ENCODE measurements around the gene AP3S2.

Gene AP3S2

DNA sequence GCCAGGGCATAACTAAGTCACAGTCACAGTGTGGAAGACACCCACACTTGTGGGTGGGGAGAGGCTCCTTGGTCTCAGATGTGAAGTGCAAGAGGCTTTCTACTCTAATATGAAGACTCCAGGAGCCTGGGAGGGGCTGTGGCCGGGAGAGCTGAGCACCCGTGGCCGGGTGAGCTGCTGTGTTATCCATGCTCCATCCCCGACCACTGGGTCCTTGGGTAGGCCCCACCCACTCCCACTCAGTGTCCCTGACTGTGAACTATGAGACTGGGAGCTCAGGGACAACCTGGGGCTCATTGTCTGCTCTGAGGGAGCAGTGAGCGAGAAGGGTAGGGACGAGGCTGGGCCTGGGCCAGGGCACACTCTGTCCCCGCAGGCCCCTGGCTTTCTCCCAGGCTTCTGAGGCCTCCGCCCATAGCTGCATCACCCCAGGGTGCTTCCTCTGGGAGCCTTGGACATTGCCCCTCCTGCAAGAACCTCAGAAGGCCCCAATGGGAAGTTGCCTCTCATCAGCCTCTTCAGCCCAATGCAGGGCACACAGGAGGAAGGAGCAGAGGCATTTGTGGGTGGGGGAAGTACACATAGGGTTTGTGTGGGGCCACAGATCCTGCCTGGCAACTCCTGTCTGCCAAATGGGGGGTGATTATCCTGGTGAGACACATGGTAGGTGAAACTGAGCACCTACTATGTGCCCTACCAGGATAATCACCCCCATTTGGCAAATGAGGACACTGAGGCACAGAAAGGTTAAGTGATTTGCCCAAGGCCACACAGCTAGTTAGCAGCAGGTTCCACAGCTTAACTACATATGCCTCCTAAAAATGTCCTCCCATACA is 81.6 kb downstream of the AP3S2 start:
- Histone ChIP-seq H3K9me3 (ENCODE audit: control insufficient read depth, insufficient read depth, low read length) (no peaks in the 10 kb centered on the region; the same call in 1 of the 2 replicates), H3K9ac (ENCODE audit: low read depth, low read length) (no peak overlapping the region), H3K27me3 (ENCODE audit: control insufficient read depth, insufficient read depth, low read length) (peaks cover 39% of the 10 kb centered on the region), H3K27ac (ENCODE audit: low read depth, low read length) (no peak overlapping the region), H3K4me1 (ENCODE audit: control insufficient read depth, insufficient read depth, low read length) (no peaks in the 10 kb centered on the region), H3K36me3 (ENCODE audit: control insufficient read depth, insufficient read depth, low read length) (no peaks in the 10 kb centered on the region), H3K4me3 (ENCODE audit: low read depth, low read length) (no peak overlapping the region)

DNA sequence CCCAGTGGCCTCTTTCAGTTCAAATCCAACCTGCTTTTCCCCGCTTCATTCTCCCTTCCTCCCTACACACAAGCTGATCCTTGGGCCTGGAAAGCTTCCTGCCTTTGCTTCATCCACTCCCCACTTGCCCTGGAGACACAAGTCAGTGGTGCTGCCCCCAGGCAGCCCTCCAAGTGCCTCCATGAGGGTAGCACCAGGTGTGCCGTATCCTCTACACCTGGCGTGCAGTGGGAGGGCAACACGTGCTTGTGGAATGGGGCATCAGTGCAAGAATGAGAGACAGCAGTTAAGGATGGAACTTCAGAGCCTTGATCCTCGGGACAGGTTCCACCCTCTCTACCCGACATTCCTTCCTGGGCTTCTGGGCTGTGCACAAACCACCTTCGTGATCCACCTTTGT is 83.0 kb downstream of the AP3S2 start:
- H3K4me1 ChIP-seq (ENCODE audit: control insufficient read depth, insufficient read depth, low read length): no peaks in the 10 kb centered on the region

DNA sequence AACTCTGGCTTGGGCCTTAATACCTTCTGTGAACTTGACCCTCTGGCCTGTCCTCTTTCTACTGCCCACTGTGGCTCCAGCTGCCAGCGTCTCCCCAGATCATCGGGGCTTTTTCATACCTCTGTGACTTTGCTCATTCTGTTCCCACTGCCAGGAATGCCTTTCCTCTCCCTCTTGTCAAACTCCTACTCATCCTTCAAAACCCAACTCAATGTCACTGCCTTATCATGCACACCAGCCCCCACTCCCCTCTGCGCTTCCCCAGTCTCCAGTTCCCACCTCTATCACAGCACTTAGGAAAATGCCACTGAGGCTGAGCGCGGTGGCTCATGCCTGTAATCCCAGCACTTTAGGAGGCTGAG is 84.0 kb downstream of the AP3S2 start:
- Histone ChIP-seq H3K36me3 (ENCODE audit: control insufficient read depth, insufficient read depth, low read length) (no peaks in the 10 kb centered on the region), H3K9me3 (ENCODE audit: control insufficient read depth, insufficient read depth, low read length) (no peaks in the 10 kb centered on the region), H3K27ac (ENCODE audit: low read depth, low read length) (no peak overlapping the region), H3K9ac (ENCODE audit: low read depth, low read length) (no peak overlapping the region), H3K27me3 (ENCODE audit: control insufficient read depth, insufficient read depth, low read length) (peaks cover 16% of the 10 kb centered on the region), H3K4me3 (ENCODE audit: low read depth, low read length) (no peak overlapping the region), H3K4me1 (ENCODE audit: control insufficient read depth, insufficient read depth, low read length) (no peaks in the 10 kb centered on the region)

More for the DNA sequence above, 83.0 kb downstream of the AP3S2 start:
- no peaks in the 10 kb centered on the region; the same call in 1 of the 2 replicates for H3K9me3 ChIP-seq (ENCODE audit: control insufficient read depth, insufficient read depth, low read length)
- H3K27me3 ChIP-seq (ENCODE audit: control insufficient read depth, insufficient read depth, low read length): peaks cover 27% of the 10 kb centered on the region
- H3K36me3 ChIP-seq (ENCODE audit: control insufficient read depth, insufficient read depth, low read length): no peaks in the 10 kb centered on the region
- no peak overlapping the region for H3K9ac ChIP-seq (ENCODE audit: low read depth, low read length)
- H3K27ac ChIP-seq (ENCODE audit: low read depth, low read length): no peak overlapping the region
- H3K4me3 ChIP-seq (ENCODE audit: low read depth, low read length): no peak overlapping the region

DNA sequence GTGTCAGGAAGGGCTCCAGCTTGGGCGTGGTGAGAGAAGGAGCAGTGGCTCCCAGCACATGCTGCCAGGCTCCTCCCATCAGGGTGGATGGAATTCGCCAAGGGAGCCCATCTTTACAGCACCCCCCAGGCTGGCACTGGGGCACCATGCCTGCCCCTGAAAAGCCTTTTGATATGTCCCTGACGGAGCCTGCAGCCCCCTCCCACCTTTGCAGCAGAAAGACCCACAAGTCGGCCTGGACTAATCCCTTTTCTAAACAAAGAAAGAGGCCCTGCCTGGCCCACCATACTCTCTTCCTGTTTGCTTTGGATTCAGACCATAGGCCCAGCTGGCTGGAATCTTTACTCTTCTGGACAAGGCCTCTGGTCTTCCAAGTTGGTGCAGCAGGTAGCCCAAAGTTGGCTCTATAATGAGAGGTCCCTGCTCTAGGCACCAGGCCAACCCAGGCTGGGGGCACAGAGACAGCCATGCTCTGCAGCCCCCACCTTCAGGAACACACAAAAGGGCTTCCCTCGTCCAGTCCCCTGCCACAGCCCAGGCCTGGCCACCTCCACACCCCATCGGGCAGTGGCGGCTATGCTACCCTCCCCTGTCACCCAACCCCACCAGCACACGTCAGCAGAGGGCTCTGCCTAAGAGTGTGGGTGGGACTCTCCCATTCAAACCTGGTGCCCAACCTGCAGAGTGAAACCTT is 84.6 kb downstream of the AP3S2 start:
- Histone ChIP-seq H3K27ac (ENCODE audit: low read depth, low read length) (no peak overlapping the region), H3K9me3 (ENCODE audit: control insufficient read depth, insufficient read depth, low read length) (no peaks in the 10 kb centered on the region), H3K4me1 (ENCODE audit: control insufficient read depth, insufficient read depth, low read length) (no peaks in the 10 kb centered on the region), H3K4me3 (ENCODE audit: low read depth, low read length) (no peak overlapping the region), H3K27me3 (ENCODE audit: control insufficient read depth, insufficient read depth, low read length) (peaks cover 12% of the 10 kb centered on the region), H3K9ac (ENCODE audit: low read depth, low read length) (no peak overlapping the region), H3K36me3 (ENCODE audit: control insufficient read depth, insufficient read depth, low read length) (no peaks in the 10 kb centered on the region)

DNA sequence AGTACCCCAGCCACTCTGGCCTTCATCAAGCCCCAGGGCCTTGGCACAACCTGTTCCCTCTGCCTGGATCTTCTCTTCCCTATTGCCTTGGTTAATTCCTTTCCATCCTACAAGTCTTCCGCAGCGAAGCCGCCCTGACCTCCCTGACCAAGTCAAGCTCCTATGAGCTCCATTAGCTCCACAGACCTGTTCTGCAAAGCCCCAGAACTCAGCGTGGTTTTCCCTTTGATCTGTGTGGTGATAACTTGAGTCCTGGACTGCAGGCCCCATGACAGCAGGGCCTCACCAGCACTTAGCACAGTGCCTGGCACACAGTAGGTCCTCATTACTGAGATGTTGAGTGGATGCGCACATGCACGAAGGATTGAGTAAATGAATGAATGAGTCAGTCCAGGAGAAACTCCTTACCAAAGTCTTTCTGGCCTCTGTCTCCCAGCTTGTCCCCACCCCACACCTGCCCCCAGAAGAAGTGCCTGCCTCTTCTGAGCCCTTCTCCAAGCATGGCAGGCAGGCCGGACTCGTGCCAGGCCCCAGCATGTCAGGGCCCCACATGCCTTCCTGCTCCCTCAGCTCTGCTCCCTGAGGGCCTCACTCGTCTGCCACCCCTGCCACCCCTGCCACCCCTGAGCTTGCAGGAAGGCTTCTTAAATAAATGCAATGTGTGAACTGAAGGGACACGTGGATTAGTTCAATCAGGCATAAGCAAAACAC is 85.5 kb downstream of the AP3S2 start:
- Histone ChIP-seq H3K27ac (ENCODE audit: low read depth, low read length) (no peak overlapping the region), H3K36me3 (ENCODE audit: control insufficient read depth, insufficient read depth, low read length) (no peaks in the 10 kb centered on the region), H3K4me3 (ENCODE audit: low read depth, low read length) (no peak overlapping the region), H3K9ac (ENCODE audit: low read depth, low read length) (no peak overlapping the region), H3K27me3 (ENCODE audit: control insufficient read depth, insufficient read depth, low read length) (peaks cover 3% of the 10 kb centered on the region; the same call in 1 of the 2 replicates), H3K4me1 (ENCODE audit: control insufficient read depth, insufficient read depth, low read length) (no peaks in the 10 kb centered on the region), H3K9me3 (ENCODE audit: control insufficient read depth, insufficient read depth, low read length) (no peaks in the 10 kb centered on the region)

DNA sequence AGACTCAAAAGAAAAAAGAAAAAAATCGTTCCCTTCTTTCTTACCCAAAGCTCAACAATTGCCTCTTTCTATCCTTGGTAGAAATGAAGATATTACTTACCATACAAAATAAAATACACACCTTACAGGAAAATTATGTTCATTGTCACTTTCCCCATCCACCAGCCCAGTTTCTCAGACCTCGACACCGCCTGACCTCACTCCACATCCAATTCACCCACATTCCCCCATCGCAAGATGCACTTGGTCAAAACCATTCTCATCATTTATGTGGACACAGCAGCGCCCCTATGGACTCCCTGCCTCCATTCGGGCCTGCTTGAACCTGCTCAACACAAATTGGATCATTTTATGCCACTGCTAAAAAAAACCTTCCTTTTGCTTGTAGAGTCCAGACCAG is 86.1 kb downstream of the AP3S2 start:
- no peaks in the 10 kb centered on the region for H3K9me3 ChIP-seq (ENCODE audit: control insufficient read depth, insufficient read depth, low read length)
- H3K9ac ChIP-seq (ENCODE audit: low read depth, low read length): no peak overlapping the region
- no peak overlapping the region for H3K4me3 ChIP-seq (ENCODE audit: low read depth, low read length)
- no peaks in the 10 kb centered on the region for H3K27me3 ChIP-seq (ENCODE audit: control insufficient read depth, insufficient read depth, low read length)
- no peaks in the 10 kb centered on the region for H3K36me3 ChIP-seq (ENCODE audit: control insufficient read depth, insufficient read depth, low read length)
- H3K27ac ChIP-seq (ENCODE audit: low read depth, low read length): no peak overlapping the region
- H3K4me1 ChIP-seq (ENCODE audit: control insufficient read depth, insufficient read depth, low read length): no peaks in the 10 kb centered on the region

DNA sequence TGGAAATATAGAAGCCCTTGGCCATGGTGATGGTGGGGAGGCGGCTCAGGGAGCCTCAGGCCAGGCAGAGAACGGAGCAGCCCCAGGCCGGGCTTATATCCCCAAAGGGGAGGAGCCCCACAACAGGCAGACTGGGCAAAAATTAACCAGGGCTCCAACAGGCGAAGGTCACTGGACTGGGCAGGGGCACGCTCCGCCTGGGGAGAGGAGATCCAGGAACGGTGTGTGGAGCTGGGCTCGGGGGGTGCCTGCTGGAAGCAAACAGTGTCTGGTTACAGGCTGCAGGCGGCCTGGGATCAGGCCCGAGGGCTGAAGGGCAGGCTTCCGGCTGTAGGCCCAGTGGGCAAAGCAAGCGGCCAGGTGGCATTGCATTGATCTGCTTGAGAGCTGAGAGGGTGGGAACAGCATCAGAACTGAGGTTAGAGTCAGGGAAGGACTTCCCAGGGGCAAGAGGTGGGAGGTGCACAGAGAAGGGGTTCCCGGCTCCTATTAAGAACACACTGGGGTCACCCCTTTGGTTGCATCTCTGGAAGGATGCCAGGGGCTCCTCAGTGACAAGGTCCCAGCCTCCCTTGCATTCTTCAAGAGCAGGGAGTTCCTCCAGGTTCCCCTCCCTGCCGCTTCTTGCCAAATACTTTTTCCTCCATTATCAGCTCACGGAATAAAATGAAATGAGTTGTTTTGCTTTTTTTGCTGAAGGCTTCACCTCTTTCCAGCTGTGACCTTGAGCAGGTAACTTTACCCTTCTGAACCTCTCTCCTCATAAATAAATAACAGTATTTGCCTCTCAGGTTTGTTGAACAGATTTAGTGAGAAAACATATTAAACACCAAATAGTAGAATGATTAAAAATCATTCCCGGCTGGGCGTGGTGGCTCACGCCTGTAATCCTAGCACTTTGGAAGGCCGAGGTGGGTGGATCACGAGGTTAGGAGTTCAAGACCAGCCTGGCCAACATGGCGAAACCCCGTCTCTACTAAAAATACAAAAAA is 86.9 kb downstream of the AP3S2 start:
- Histone ChIP-seq H3K27me3 (ENCODE audit: control insufficient read depth, insufficient read depth, low read length) (no peaks in the 10 kb centered on the region), H3K4me1 (ENCODE audit: control insufficient read depth, insufficient read depth, low read length) (no peaks in the 10 kb centered on the region), H3K27ac (ENCODE audit: low read depth, low read length) (no peak overlapping the region), H3K9ac (ENCODE audit: low read depth, low read length) (no peak overlapping the region), H3K4me3 (ENCODE audit: low read depth, low read length) (no peak overlapping the region), H3K36me3 (ENCODE audit: control insufficient read depth, insufficient read depth, low read length) (no peaks in the 10 kb centered on the region), H3K9me3 (ENCODE audit: control insufficient read depth, insufficient read depth, low read length) (no peaks in the 10 kb centered on the region)

DNA sequence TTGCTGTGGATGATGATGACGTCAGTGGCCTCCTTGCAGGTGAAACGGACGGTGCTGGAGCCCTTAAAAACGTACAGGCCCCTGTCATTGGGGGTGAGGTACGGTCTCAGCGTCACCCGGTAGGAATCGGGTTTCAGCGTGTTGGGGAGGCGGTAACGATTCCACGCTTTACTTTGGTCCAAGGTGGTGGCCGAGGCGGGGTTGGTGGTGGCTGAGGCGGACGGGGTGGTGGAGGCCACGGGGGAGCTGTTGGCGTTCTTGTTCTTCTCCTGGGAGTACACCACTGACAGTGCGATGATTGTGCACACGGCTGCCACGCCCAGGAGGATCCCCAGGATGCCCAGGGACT is 87.6 kb downstream of the AP3S2 start:
- Histone ChIP-seq H3K36me3 (ENCODE audit: control insufficient read depth, insufficient read depth, low read length) (no peaks in the 10 kb centered on the region), H3K27me3 (ENCODE audit: control insufficient read depth, insufficient read depth, low read length) (no peaks in the 10 kb centered on the region), H3K9me3 (ENCODE audit: control insufficient read depth, insufficient read depth, low read length) (no peaks in the 10 kb centered on the region), H3K4me1 (ENCODE audit: control insufficient read depth, insufficient read depth, low read length) (no peaks in the 10 kb centered on the region), H3K4me3 (ENCODE audit: low read depth, low read length) (no peak overlapping the region), H3K27ac (ENCODE audit: low read depth, low read length) (no peak overlapping the region), H3K9ac (ENCODE audit: low read depth, low read length) (no peak overlapping the region)

DNA sequence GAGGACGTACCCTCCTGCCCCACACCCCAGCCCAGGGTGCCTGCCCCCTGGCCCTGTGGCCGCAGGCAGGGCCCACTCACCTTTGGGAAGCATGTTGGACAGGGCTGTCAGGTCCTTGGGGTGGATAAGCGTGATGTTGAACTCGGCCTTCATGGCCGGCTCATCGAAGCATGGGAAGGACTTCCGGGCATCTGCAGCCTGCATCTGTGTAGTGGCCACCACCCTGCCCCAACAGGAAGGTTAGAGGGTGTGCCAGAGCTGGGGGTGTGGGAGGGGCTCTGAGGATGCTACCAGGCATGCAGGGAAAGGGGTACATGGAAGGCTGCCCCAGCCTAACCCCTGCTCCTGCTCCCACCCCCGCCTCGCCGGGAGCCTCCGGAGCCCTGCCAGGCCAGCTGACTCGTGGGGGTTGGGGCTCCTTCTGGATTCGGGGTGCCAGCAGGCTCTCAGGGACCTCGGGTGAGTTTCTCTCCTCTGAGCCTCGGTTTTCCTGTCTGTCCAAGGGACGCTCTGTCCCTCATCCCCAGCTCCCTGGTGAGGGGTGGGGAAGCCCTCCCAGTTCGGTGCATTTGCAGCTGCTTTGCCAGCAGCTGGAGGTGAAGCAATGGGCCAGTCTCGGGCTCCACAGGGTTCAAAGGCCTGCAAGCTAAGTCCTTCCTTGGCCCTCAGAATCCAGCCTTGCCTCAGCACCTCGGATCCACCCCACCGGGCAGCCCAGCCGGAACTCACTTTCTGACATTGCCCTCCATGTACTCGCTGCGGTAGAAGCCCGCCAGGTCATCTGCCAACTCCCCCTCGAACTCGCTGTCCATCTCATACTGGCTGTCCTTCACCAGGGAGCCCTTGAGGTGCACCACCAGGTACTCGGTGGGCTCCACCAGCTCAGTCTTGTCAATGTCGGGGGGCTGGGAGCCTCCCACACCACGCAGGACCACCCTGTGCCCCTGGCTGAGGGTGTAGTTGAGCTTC is 88.3 kb downstream of the AP3S2 start:
- Histone ChIP-seq H3K4me3 (ENCODE audit: low read depth, low read length) (no peak overlapping the region), H3K36me3 (ENCODE audit: control insufficient read depth, insufficient read depth, low read length) (no peaks in the 10 kb centered on the region), H3K27me3 (ENCODE audit: control insufficient read depth, insufficient read depth, low read length) (no peaks in the 10 kb centered on the region), H3K4me1 (ENCODE audit: control insufficient read depth, insufficient read depth, low read length) (no peaks in the 10 kb centered on the region), H3K9me3 (ENCODE audit: control insufficient read depth, insufficient read depth, low read length) (no peaks in the 10 kb centered on the region), H3K27ac (ENCODE audit: low read depth, low read length) (no peak overlapping the region), H3K9ac (ENCODE audit: low read depth, low read length) (no peak overlapping the region)

Measured in HUES48 (cell line).